Loucy (cell line): ENCODE data around the gene RAB26.
"Not testable (repeated sequence)": the region's sequence is repeated elsewhere in the genome, so short reads cannot be mapped to it uniquely, and the experiment has no call there.

Source experiments
- CTCF ChIP-seq: fragments of 200-600 bp; sonication (generic); conservative IDR thresholded peaks from 2 replicates; pipeline ENCODE4 v1.5.1; 2014; ENCODE audit warnings: mild to moderate bottlenecking, antibody characterized with exemption, low read length
- EZH2phosphoT487 ChIP-seq: fragments of 200-600 bp; IDR thresholded peaks from 2 replicates; pipeline ENCODE4 v1.6.1; 2018; ENCODE audit warnings: antibody characterized with exemption, mild to moderate bottlenecking, moderate library complexity, borderline replicate concordance

GRCh38 chr16:2126161-2126743, 22.2 kb upstream of the RAB26 start:
- TF ChIP-seq CTCF, EZH2phosphoT487: not testable (repeated sequence)
